Upper lobe of left lung (tissue), 4 donors: Measurements from ENCODE around the gene GFOD1.

Experiments used
- CTCF ChIP-seq, 6 experiments: fragments of 450-650 bp in 4 of 6; fragments of 200-600 bp in 2 of 6; sonication (generic) in 2 of 6; IDR thresholded peaks; one replicate each; pipeline ENCODE4 v1.5.1; 2016 to 2019; ENCODE audit warnings: antibody characterized with exemption in 6 of 6
- POLR2AphosphoS5 ChIP-seq, 2 donors: sonication (generic); formaldehyde crosslinking; IDR thresholded peaks; one replicate each; pipeline ENCODE4 v1.5.1; 2017; ENCODE audit warnings: antibody characterized with exemption in 2 of 2

DNA sequence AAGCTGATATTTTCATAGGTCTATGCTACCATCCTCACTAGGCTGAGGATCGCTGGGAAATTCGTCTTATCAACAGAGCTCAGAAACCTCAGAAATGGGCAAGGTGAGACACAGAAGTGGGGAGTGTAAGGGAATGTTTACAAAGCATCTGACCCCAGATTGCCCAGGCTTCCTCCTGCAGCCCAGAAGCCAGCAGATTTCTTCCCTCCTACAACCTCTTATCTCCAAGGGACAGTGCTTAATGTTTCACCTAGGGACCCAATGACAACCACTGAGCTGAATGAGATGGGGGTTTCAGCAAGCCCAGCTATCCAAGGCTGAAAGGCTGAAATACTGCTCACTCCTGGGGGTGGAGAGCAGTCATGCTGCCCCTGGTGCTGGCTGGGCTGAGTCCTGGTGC is 106.6 kb downstream of the GFOD1 start:
- TF ChIP-seq POLR2AphosphoS5 (IDR thresholded peaks at IDR 0.05) (no peak), CTCF (IDR thresholded peaks at IDR 0.05) (no peak)
